HCT116 (cell line): Measurements from ENCODE around the gene CDYL.

Experiments
- ATF3 ChIP-seq: IDR thresholded peaks from 2 replicates; pipeline ENCODE4 v1.6.1; 2012
- EGR1 ChIP-seq: IDR thresholded peaks from 2 replicates; pipeline ENCODE4 v1.6.1; 2012; ENCODE audit warnings: low read depth
- EZH2 ChIP-seq: fragments of 200-600 bp; sonication (generic); IDR thresholded peaks from 2 replicates; pipeline ENCODE4 v1.6.1; 2017; ENCODE audit warnings: antibody characterized with exemption, mixed run types
- JUND ChIP-seq: IDR thresholded peaks from 2 replicates; pipeline ENCODE4 v1.6.1; 2012
- POLR2A ChIP-seq: IDR thresholded peaks from 2 replicates; pipeline ENCODE4 v1.7.0; 2011; ENCODE audit warnings: borderline replicate concordance; ENCODE audit not compliant: insufficient read depth, insufficient read length; ENCODE audit errors: extremely low read depth
- SIN3A ChIP-seq: IDR thresholded peaks from 2 replicates; pipeline ENCODE4 v1.6.1; 2012; ENCODE audit warnings: low read depth
- TF ChIP-seq, protein P1 (sequence below), 3 experiments: fragments of 200-600 bp in 1 of 3; sonication (generic) in 1 of 3; IDR thresholded peaks in 2 of 3; conservative IDR thresholded peaks in 1 of 3; 2 replicates each; pipeline ENCODE4 v1.5.1; 2012 to 2017; ENCODE audit warnings: low read depth in 2 of 3, low read length in 2 of 3, antibody characterized with exemption in 1 of 3, borderline replicate concordance in 1 of 3, control low read depth in 1 of 3, mild to moderate bottlenecking in 1 of 3, mixed read lengths in 1 of 3, mixed run types in 1 of 3, moderate library complexity in 1 of 3; ENCODE audit not compliant: insufficient read depth in 1 of 3
- TF ChIP-seq, protein P2 (sequence below): IDR thresholded peaks from 2 replicates; pipeline ENCODE4 v1.6.1; 2012

DNA sequence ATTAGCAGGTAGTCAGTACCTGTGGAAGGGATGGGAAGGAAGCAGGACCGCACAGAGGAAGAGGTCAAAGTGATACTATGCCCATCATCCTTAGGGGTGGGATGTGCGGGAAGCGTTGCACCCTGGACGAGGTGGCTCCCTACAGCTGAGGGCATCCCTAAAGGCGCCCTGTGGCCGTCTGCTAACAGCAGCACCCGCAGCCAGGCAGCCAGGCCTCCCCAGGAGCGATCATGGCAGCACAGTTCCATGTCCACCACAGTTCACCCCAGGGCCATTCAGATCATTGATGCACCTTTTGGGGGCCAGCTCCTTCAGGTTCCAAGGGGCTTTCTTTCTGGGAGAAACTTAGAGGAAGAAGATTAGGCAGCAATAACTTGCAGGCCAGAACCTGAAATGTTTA, 168.1 kb downstream of the CDYL start:
- TF ChIP-seq POLR2A (no peak), EGR1 (no peak), SIN3A (no peak), JUND (no peak), ATF3 (no peak), EZH2 (no peak)
- TF ChIP-seq, protein P1, sequence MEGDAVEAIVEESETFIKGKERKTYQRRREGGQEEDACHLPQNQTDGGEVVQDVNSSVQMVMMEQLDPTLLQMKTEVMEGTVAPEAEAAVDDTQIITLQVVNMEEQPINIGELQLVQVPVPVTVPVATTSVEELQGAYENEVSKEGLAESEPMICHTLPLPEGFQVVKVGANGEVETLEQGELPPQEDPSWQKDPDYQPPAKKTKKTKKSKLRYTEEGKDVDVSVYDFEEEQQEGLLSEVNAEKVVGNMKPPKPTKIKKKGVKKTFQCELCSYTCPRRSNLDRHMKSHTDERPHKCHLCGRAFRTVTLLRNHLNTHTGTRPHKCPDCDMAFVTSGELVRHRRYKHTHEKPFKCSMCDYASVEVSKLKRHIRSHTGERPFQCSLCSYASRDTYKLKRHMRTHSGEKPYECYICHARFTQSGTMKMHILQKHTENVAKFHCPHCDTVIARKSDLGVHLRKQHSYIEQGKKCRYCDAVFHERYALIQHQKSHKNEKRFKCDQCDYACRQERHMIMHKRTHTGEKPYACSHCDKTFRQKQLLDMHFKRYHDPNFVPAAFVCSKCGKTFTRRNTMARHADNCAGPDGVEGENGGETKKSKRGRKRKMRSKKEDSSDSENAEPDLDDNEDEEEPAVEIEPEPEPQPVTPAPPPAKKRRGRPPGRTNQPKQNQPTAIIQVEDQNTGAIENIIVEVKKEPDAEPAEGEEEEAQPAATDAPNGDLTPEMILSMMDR (IDR thresholded peaks at IDR 0.05 in 2 of 3, conservative IDR thresholded peaks at IDR 0.05 in 1 of 3; ENCODE audit: borderline replicate concordance in 1 of 3, insufficient read depth in 1 of 3, low read depth in 2 of 3, low read length in 2 of 3), result no peak
- TF ChIP-seq, protein P2, sequence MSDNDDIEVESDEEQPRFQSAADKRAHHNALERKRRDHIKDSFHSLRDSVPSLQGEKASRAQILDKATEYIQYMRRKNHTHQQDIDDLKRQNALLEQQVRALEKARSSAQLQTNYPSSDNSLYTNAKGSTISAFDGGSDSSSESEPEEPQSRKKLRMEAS, result no peak
